Omental fat pad (tissue), 4 donors: Measurements from ENCODE around the gene EPS8L3. TPM values are rescaled to one million over a fixed set of nuclear protein-coding genes. Genes with fewer than 3 reads are reported as not detected.

ENCODE experiments used
- ATAC-seq: fragments of 150-250 bp; one replicate; pipeline ENCODE4 v1.9.1; 2016; ENCODE audit warnings: mild to moderate bottlenecking, moderate library complexity; ENCODE audit not compliant: low FRiP score
- DNase-seq: peaks from one replicate; pipeline ENCODE4 v3.0.0-alpha.2; 2019; ENCODE audit warnings: low spot score
- total RNA-seq, 4 donors: library from RNA; depleted of rRNA; stranded (reverse); fragments of >200 nt; gene quantifications; one replicate each; pipeline ENCODE4 v1.1.0, GENCODE V29; 2016
- TF ChIP-seq, protein P1 (sequence below), 3 donors: fragments of 450-650 bp; IDR thresholded peaks; one replicate each; pipeline ENCODE4 v1.5.1; 2016 to 2017; ENCODE audit warnings: antibody characterized with exemption in 3 of 3, mild to moderate bottlenecking in 3 of 3, moderate library complexity in 2 of 3

Gene EPS8L3
- total RNA-seq, 4 donors from 2014 or later = not detected

DNA sequence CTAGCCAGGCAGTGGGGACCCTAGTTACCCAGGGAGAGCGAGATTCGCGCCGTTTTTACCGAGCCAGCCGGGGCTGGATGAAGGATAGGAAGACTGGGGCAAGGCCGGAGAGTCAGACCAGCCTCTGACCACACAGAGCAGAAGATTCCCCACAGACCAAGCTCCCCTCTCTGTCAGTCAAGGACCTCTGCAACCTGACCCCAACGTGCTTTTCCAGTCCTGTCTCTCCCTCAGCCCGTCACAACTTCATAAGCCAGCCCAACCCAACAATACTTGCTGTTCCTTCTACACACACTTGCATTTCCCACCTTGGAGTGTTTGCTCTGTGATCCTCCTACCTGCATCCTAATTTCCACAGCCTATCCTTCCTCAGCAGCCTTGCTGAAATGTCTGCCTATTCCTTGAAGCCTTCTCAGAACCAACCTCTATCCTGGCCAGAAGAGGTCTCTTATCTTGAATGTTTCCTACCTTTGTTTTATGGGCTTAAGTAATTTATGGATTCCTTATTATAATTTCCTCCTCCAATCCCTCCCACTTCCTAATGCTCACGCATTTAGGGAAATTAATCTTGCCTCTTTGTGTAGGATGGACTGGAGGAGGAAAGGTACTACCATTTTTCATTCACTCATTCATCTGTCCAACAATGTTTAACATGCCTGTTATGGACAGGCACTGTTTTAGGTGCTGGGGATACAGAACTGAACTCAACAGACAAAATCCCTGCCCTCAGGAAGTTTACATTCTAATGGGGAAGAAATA, 22.9 kb downstream of the EPS8L3 start, which contains the start of gene GSTM3:
GSTM3 (minus strand) TSS at position 424 of the 759 bp plus-strand sequence. CDS start 751 bp downstream, outside the sequence.
- TF ChIP-seq, protein P1, sequence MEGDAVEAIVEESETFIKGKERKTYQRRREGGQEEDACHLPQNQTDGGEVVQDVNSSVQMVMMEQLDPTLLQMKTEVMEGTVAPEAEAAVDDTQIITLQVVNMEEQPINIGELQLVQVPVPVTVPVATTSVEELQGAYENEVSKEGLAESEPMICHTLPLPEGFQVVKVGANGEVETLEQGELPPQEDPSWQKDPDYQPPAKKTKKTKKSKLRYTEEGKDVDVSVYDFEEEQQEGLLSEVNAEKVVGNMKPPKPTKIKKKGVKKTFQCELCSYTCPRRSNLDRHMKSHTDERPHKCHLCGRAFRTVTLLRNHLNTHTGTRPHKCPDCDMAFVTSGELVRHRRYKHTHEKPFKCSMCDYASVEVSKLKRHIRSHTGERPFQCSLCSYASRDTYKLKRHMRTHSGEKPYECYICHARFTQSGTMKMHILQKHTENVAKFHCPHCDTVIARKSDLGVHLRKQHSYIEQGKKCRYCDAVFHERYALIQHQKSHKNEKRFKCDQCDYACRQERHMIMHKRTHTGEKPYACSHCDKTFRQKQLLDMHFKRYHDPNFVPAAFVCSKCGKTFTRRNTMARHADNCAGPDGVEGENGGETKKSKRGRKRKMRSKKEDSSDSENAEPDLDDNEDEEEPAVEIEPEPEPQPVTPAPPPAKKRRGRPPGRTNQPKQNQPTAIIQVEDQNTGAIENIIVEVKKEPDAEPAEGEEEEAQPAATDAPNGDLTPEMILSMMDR (IDR thresholded peaks at IDR 0.05) = no peak
- ATAC-seq = peak; percentile 22

DNA sequence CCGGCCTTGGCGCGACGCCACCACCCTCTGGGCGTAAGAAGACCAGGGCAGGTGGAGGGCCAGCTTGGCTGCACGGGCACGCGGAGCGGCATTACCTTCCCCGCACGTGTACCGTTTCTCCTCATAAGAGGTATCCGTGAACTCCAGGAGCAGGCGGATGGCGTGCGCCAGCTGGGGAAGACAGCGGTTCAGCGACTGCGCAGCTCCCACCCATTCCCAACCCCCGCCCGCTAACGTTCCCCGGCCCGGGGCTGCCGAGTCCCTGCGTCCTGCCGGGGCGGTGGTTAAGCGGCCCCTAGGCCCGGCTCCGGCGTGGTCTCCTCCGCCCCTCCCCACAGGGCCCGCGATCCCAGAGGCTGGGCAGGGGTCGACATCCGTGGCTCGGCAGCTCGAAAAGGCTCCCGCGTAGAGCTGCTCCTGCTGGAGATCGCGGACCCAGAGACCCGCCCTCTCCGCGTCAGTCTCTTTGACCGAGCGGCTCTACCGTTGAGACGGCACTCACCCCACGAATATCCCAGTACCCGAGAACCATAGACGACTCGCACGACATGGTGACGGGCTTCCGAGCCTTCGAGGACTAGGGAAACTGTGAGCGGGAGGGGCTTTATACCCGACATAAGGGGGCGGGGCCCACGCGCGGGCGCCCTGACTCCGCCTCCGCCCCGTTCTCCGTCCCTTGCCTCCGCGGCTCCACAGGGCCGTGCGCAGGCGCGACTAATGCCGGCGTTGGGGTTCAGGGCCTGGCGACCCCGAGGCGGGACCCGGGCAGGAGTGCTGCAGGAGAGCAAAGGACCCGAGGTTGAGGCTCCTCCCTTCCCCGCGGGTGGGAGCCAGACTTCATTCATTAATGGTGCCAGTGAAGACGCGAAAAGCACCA, 23.7 kb downstream of the EPS8L3 start:
- ATAC-seq (peak; percentile 99), DNase-seq (peak; percentile 82)
- TF ChIP-seq, protein P1 (IDR thresholded peaks at IDR 0.05) = no peak

More for the DNA sequence above, 22.9 kb downstream of the EPS8L3 start, which contains the start of gene GSTM3:
- no peak for DNase-seq

DNA sequence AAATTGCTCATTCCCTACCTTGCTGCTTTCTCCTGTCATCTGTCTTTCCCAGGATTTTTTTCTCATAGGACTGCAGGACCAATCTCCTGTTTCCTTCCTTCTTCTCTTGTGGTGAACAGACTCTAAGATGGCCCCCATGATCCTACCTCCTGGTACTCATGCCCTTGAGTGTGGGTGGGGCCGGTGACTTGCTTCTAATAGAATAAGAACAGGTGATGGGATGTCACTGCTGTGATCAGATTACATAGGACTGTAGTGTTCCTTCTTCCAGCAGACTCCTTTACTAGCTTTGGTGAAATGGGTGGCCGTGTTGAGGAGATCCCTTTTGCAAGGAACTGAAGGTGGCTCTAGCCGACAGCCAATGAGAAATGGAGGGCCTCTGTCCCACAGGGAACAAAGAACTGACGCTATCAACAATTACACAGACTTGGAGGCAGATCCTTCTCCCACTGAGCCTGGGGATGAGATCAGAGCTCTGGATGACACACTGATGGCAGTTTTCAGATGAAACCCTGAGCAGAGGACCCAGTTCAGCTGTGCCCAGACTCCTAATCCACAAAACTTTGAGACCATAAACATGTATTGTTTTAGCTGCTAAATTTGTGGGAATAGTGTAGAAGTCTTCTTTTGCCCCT, 30.4 kb downstream of the EPS8L3 start:
- DNase-seq = no peak
- ATAC-seq = no peak
- TF ChIP-seq, protein P1 (IDR thresholded peaks at IDR 0.05) = no peak

DNA sequence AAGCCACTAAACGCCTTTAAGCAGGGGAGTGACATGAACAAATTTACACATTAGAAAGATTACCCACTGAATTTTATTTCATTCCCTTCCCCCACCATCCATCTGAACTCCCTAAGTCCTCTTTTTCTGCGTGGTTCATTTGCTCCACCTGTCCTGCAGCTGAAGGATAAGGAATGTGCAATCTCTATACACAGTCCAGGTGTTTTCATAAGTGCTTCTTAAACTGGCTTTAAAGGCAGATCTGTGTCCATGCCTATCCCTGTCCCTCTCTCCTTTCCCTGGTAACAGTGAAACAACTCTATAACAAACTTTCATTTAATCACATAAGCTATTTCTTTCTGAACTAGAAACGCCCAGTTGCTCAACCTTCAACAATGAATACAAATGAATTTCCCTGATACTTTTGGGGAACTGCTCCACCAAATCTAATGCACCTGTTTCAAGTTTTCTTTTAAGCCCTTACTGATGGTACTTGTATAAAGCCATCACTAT, 31.3 kb downstream of the EPS8L3 start:
- ATAC-seq (no peak), DNase-seq (no peak)
- TF ChIP-seq, protein P1 (IDR thresholded peaks at IDR 0.05) = no peak

DNA sequence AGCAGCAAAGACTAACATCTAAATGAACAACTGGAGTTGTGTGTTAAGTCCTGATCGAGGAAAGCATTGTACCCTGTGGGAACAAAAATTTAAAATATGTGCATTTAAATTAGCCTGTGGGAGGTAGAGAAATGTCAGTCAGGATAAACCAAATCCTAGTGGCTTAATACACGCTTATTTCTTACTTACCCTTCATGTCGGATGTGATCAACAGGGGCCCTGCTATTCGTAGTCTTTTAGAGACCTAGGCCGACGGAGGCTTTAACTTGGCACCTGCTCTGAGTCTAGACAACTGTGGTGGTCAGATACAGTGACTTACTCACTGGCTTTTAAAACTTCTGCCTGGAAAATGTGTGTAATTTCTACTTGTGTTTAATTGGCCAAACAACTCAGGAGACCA, 33.1 kb downstream of the EPS8L3 start:
- ATAC-seq = no peak
- DNase-seq = no peak
- TF ChIP-seq, protein P1 (IDR thresholded peaks at IDR 0.05) = no peak

DNA sequence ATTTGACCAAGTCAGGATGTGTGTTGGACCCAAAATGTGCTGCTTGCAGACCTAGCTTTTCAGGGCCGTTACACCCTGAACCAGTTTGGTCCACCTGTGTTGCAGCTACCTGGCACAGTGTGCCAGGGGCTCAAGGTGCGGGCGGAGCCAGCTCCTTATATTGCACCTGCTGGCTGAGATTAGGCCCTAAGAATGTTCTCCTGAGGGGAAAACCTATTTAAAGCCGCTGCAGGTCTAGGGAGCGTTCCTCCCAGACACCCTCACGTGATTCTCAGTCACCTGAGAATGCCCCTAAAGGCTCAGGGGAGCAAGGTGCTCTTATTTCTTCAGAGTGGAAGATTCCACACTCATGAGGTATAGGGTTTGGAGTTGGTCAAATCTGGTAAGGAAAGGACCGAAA, 34.9 kb downstream of the EPS8L3 start:
- DNase-seq (no peak), ATAC-seq (no peak)
- TF ChIP-seq, protein P1 (IDR thresholded peaks at IDR 0.05) = no peak
